IPS-11a (cell line): Measurements from ENCODE around the gene RWDD3.

Source experiments
- H3K4me3 ChIP-seq: one replicate; pipeline ENCODE4 v1.5.1; 2013; ENCODE audit warnings: low read depth, low read length, control low read depth

Gene RWDD3

GRCh38 chr1:95229706-95230105 lies 4.3 kb upstream of the RWDD3 start:
- H3K4me3 ChIP-seq = no peak overlapping the region

GRCh38 chr1:95230256-95230655 lies 3.8 kb upstream of the RWDD3 start:
- no peak overlapping the region for H3K4me3 ChIP-seq

- no peak overlapping the region for H3K4me3 ChIP-seq
Observed at GRCh38 chr1:95230768-95231191, 3.2 kb upstream of the RWDD3 start.

GRCh38 chr1:95232646-95233318 lies 1.2 kb upstream of the RWDD3 start:
- peak overlapping the region; percentile 56 for H3K4me3 ChIP-seq

GRCh38 chr1:95233319-95233736 lies 682 bp upstream of the RWDD3 start:
- peak overlapping the region; percentile 56 for H3K4me3 ChIP-seq

GRCh38 chr1:95236784-95237575 lies 3.0 kb downstream of the RWDD3 start:
- no peak overlapping the region for H3K4me3 ChIP-seq

GRCh38 chr1:95237981-95238703 lies 4.1 kb downstream of the RWDD3 start:
- H3K4me3 ChIP-seq = no peak overlapping the region

GRCh38 chr1:95245029-95245428 lies 11.0 kb downstream of the RWDD3 start:
- no peak overlapping the region for H3K4me3 ChIP-seq

GRCh38 chr1:95246511-95246910 lies 12.5 kb downstream of the RWDD3 start:
- H3K4me3 ChIP-seq = no peak overlapping the region

GRCh38 chr1:95247607-95248006 lies 13.6 kb downstream of the RWDD3 start:
- no peak overlapping the region for H3K4me3 ChIP-seq

GRCh38 chr1:95249916-95250315 lies 15.9 kb downstream of the RWDD3 start:
- no peak overlapping the region for H3K4me3 ChIP-seq

- H3K4me3 ChIP-seq = no peak overlapping the region
Observed at GRCh38 chr1:95252422-95252821, 18.4 kb downstream of the RWDD3 start.

- H3K4me3 ChIP-seq = no peak overlapping the region
Observed at GRCh38 chr1:95254959-95255358, 20.9 kb downstream of the RWDD3 start.

- no peak overlapping the region for H3K4me3 ChIP-seq
Observed at GRCh38 chr1:95255826-95256225, 21.8 kb downstream of the RWDD3 start.

- no peak overlapping the region for H3K4me3 ChIP-seq
Observed at GRCh38 chr1:95257758-95258157, 23.7 kb downstream of the RWDD3 start.

GRCh38 chr1:95259245-95259644 lies 25.2 kb downstream of the RWDD3 start:
- H3K4me3 ChIP-seq = no peak overlapping the region

GRCh38 chr1:95262913-95263312 lies 28.9 kb downstream of the RWDD3 start:
- H3K4me3 ChIP-seq = no peak overlapping the region

GRCh38 chr1:95263450-95263849 lies 29.4 kb downstream of the RWDD3 start:
- H3K4me3 ChIP-seq = no peak overlapping the region

- no peak overlapping the region for H3K4me3 ChIP-seq
Observed at GRCh38 chr1:95265106-95265505, 31.1 kb downstream of the RWDD3 start.

GRCh38 chr1:95276429-95276828 lies 42.4 kb downstream of the RWDD3 start:
- no peak overlapping the region for H3K4me3 ChIP-seq

GRCh38 chr1:95278173-95279006 lies 44.4 kb downstream of the RWDD3 start:
- H3K4me3 ChIP-seq = no peak overlapping the region
